ENCODE data around the gene HSPH1.

Gene HSPH1

GRCh38 chr13:31133621-31134020 lies 28.1 kb downstream of the HSPH1 start:
- no peak for DNase-seq (ENCODE audit: low read depth in 2 of 2, low spot score in 1 of 2)

- DNase-seq (ENCODE audit: low read depth in 2 of 2, low spot score in 1 of 2), result no peak
Measured at GRCh38 chr13:31131470-31131961, 30.2 kb downstream of the HSPH1 start.

- DNase-seq (ENCODE audit: low read depth in 2 of 2, low spot score in 1 of 2), result no peak
Measured at GRCh38 chr13:31129419-31129818, 32.3 kb downstream of the HSPH1 start.

- DNase-seq (ENCODE audit: low read depth in 2 of 2, low spot score in 1 of 2), result no peak
Measured at GRCh38 chr13:31124204-31124603, 37.5 kb downstream of the HSPH1 start.

- no peak for DNase-seq (ENCODE audit: low read depth in 2 of 2, low spot score in 1 of 2)
Measured at GRCh38 chr13:31122544-31123260, 39.0 kb downstream of the HSPH1 start.

- DNase-seq (ENCODE audit: low read depth in 2 of 2, low spot score in 1 of 2), result no peak
Measured at GRCh38 chr13:31122143-31122542, 39.6 kb downstream of the HSPH1 start.

GRCh38 chr13:31121379-31122140 lies 40.1 kb downstream of the HSPH1 start:
- no peak for DNase-seq (ENCODE audit: low read depth in 2 of 2, low spot score in 1 of 2)

GRCh38 chr13:31119966-31120700 lies 41.6 kb downstream of the HSPH1 start:
- no peak for DNase-seq (ENCODE audit: low read depth in 2 of 2, low spot score in 1 of 2)

GRCh38 chr13:31119526-31119925 lies 42.2 kb downstream of the HSPH1 start:
- no peak for DNase-seq (ENCODE audit: low read depth in 2 of 2, low spot score in 1 of 2)

GRCh38 chr13:31116224-31116623 lies 45.5 kb downstream of the HSPH1 start:
- no peak for DNase-seq (ENCODE audit: low read depth in 2 of 2, low spot score in 1 of 2)

- no peak for DNase-seq (ENCODE audit: low read depth in 2 of 2, low spot score in 1 of 2)
Measured at GRCh38 chr13:31115616-31116015, 46.1 kb downstream of the HSPH1 start.

- DNase-seq (ENCODE audit: low read depth in 2 of 2, low spot score in 1 of 2), result no peak
Measured at GRCh38 chr13:31114641-31115040, 47.1 kb downstream of the HSPH1 start.

GRCh38 chr13:31111136-31111535 lies 50.6 kb downstream of the HSPH1 start:
- DNase-seq (ENCODE audit: low read depth in 2 of 2, low spot score in 1 of 2), result no peak

GRCh38 chr13:31110617-31111016 lies 51.1 kb downstream of the HSPH1 start:
- DNase-seq (ENCODE audit: low read depth in 2 of 2, low spot score in 1 of 2), result no peak

GRCh38 chr13:31110169-31110568 lies 51.5 kb downstream of the HSPH1 start:
- no peak for DNase-seq (ENCODE audit: low read depth in 2 of 2, low spot score in 1 of 2)

GRCh38 chr13:31107109-31107508 lies 54.6 kb downstream of the HSPH1 start:
- DNase-seq (ENCODE audit: low read depth in 2 of 2, low spot score in 1 of 2), result no peak

- no peak for DNase-seq (ENCODE audit: low read depth in 2 of 2, low spot score in 1 of 2)
Measured at GRCh38 chr13:31105856-31106255, 55.8 kb downstream of the HSPH1 start.

- no peak for DNase-seq (ENCODE audit: low read depth in 2 of 2, low spot score in 1 of 2)
Measured at GRCh38 chr13:31105020-31105795, 56.5 kb downstream of the HSPH1 start.

- no peak for DNase-seq (ENCODE audit: low read depth in 2 of 2, low spot score in 1 of 2)
Measured at GRCh38 chr13:31102905-31103304, 58.8 kb downstream of the HSPH1 start.

GRCh38 chr13:31101472-31102170 lies 60.1 kb downstream of the HSPH1 start:
- DNase-seq (ENCODE audit: low read depth in 2 of 2, low spot score in 1 of 2), result no peak
